ENCODE results near the gene PI4K2A.

PI4K2A gene

GRCh38 chr10:97640174-97640867 is at the start of gene PI4K2A:
Gene PI4K2A (plus strand): TSS chr10:97640671. CDS start chr10:97640743, 72 bp downstream.
- Mint-ChIP-seq H3K36me3 (peaks cover 20% of the 10 kb centered on the region), H3K27ac (peak within 1 kb of the TSS; percentile 82), H3K9me3 (no peaks in the 10 kb centered on the region), H3K4me3 (peak within 1 kb of the TSS; percentile 92), H3K4me1 (peaks cover 26% of the 10 kb centered on the region)
- ATAC-seq (peak; percentile 99), DNase-seq (ENCODE audit: low spot score in 2 of 2) (peak; percentile 93 to 99)

GRCh38 chr10:97590748-97591495 is 49.5 kb upstream of the PI4K2A start:
- Mint-ChIP-seq H3K36me3 (peaks cover 5% of the 10 kb centered on the region), H3K27ac (peak overlapping the region; percentile 68), H3K9me3 (no peaks in the 10 kb centered on the region), H3K4me1 (peaks cover 7% of the 10 kb centered on the region), H3K4me3 (peak overlapping the region; percentile 30)
- DNase-seq (ENCODE audit: low spot score in 2 of 2) (no peak), ATAC-seq (no peak)

- Mint-ChIP-seq H3K27ac (no peak overlapping the region), H3K36me3 (peaks cover 5% of the 10 kb centered on the region), H3K4me1 (peaks cover 7% of the 10 kb centered on the region), H3K4me3 (no peak overlapping the region), H3K9me3 (no peaks in the 10 kb centered on the region)
- DNase-seq (ENCODE audit: low spot score in 2 of 2) (no peak), ATAC-seq (no peak)
These were observed 47.0 kb upstream of the PI4K2A start for GRCh38 chr10:97593421-97593820.

DNA sequence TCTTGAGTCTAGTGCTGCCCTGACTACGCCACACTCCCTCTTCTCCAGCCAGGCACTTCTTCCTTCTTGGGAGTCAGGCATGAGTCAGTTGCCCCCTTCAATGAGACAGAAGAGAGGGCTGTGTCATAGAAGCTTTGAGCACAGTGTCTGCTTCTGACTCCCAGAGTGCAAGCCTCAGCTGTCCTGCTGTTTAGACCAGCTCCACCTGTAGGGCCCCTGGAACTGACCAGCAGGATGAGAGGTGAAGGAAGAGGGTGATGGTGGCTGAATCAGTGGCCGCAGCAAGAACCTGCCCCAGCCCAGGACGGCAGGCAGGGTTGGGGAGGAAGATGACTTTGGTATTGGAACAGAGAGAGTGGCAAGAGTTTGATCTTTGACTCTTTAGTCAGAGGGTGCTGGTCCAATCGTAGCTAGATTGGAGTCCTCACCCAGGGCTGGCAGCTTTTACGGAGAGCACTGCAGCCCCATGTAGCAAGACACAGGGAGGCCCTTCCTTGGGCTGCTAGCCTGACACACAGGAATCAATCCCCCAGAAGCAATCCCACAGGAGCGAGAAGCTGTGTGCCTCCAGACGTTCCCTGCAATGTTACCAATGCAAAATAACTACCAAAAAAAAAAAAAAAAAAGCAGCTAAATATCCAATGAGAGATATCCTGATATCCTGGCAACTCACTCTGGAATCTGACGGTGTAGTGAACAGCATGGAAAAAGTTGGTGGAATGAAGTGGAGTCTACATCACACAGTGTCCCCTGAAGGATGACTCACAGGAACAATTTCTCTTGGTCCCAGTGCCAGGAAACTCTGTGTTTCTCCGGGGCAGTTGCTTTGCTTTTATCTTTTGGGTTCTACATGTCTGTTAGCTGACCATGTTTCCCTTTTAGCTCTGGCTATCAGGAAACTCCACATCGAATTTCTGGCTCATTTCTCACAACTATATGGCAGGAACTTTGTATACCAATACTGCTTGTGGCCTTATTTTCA is 44.1 kb upstream of the PI4K2A start:
- H3K4me3 Mint-ChIP-seq = no peak overlapping the region
- no peaks in the 10 kb centered on the region for H3K4me1 Mint-ChIP-seq
- no peak for DNase-seq (ENCODE audit: low spot score in 2 of 2)
- no peaks in the 10 kb centered on the region for H3K9me3 Mint-ChIP-seq
- peak; percentile 47 for ATAC-seq
- H3K36me3 Mint-ChIP-seq = no peaks in the 10 kb centered on the region
- H3K27ac Mint-ChIP-seq = no peak overlapping the region

GRCh38 chr10:97597778-97598177 is 42.7 kb upstream of the PI4K2A start:
- ATAC-seq = no peak
- Mint-ChIP-seq H3K36me3 (no peaks in the 10 kb centered on the region), H3K4me3 (no peak overlapping the region), H3K4me1 (no peaks in the 10 kb centered on the region), H3K9me3 (no peaks in the 10 kb centered on the region), H3K27ac (no peak overlapping the region)
- no peak for DNase-seq (ENCODE audit: low spot score in 2 of 2)

GRCh38 chr10:97598407-97599271 is 41.8 kb upstream of the PI4K2A start:
- H3K27ac Mint-ChIP-seq = peak overlapping the region; percentile 15
- H3K4me3 Mint-ChIP-seq = no peak overlapping the region
- H3K4me1 Mint-ChIP-seq = no peaks in the 10 kb centered on the region
- H3K9me3 Mint-ChIP-seq = no peaks in the 10 kb centered on the region
- DNase-seq (ENCODE audit: low spot score in 2 of 2) = no peak
- H3K36me3 Mint-ChIP-seq = no peaks in the 10 kb centered on the region
- no peak for ATAC-seq

- no peaks in the 10 kb centered on the region for H3K4me1 Mint-ChIP-seq
- DNase-seq (ENCODE audit: low spot score in 2 of 2) = no peak
- no peaks in the 10 kb centered on the region for H3K9me3 Mint-ChIP-seq
- no peaks in the 10 kb centered on the region for H3K36me3 Mint-ChIP-seq
- no peak overlapping the region for H3K4me3 Mint-ChIP-seq
- H3K27ac Mint-ChIP-seq = peak overlapping the region; percentile 15
- ATAC-seq = no peak
These were observed 41.2 kb upstream of the PI4K2A start for GRCh38 chr10:97599272-97599619.

- H3K9me3 Mint-ChIP-seq = no peaks in the 10 kb centered on the region
- no peaks in the 10 kb centered on the region for H3K4me1 Mint-ChIP-seq
- no peak overlapping the region for H3K4me3 Mint-ChIP-seq
- H3K36me3 Mint-ChIP-seq = no peaks in the 10 kb centered on the region
- peak overlapping the region; percentile 21 for H3K27ac Mint-ChIP-seq
- DNase-seq (ENCODE audit: low spot score in 2 of 2) (no peak), ATAC-seq (no peak)
These were observed 39.9 kb upstream of the PI4K2A start for GRCh38 chr10:97600616-97601015.

GRCh38 chr10:97601268-97602215 is 38.9 kb upstream of the PI4K2A start:
- H3K4me3 Mint-ChIP-seq = no peak overlapping the region
- no peak for ATAC-seq

DNA sequence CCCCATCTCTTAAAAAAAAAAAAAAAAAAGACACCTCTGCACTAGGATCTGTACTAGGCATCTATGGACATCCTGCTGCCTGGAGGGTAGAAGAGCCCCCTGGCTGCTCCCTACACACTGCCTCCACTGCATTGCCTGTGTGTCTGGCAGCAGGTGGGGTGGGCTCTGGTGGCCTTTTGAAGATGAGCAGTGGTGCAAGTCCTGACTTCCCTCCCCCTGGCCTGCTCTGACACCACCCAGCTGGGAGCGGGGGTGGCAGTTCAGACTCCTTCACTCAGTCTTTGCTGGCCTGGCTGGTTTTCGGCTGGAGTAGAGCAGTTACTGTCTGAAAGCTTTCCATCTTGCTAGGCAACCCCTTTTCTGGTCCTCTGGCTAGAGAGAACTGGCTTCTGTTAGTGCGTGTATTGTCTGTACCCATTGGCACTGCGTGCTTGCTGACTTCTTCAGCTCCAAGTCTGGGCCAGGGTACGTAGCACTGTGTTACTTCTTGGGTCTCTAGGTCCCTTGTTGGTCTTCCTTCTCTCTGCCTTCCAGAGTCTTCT is 33.3 kb upstream of the PI4K2A start:
- H3K9me3 Mint-ChIP-seq = no peaks in the 10 kb centered on the region
- H3K27ac Mint-ChIP-seq = no peak overlapping the region
- H3K4me3 Mint-ChIP-seq = no peak overlapping the region
- H3K36me3 Mint-ChIP-seq = no peaks in the 10 kb centered on the region
- no peak for DNase-seq (ENCODE audit: low spot score in 2 of 2)
- no peak for ATAC-seq
- no peaks in the 10 kb centered on the region for H3K4me1 Mint-ChIP-seq

More at GRCh38 chr10:97601268-97602215, 38.9 kb upstream of the PI4K2A start:
- Mint-ChIP-seq H3K27ac (no peak overlapping the region), H3K36me3 (no peaks in the 10 kb centered on the region), H3K4me1 (no peaks in the 10 kb centered on the region), H3K9me3 (no peaks in the 10 kb centered on the region)
- no peak for DNase-seq (ENCODE audit: low spot score in 2 of 2)

DNA sequence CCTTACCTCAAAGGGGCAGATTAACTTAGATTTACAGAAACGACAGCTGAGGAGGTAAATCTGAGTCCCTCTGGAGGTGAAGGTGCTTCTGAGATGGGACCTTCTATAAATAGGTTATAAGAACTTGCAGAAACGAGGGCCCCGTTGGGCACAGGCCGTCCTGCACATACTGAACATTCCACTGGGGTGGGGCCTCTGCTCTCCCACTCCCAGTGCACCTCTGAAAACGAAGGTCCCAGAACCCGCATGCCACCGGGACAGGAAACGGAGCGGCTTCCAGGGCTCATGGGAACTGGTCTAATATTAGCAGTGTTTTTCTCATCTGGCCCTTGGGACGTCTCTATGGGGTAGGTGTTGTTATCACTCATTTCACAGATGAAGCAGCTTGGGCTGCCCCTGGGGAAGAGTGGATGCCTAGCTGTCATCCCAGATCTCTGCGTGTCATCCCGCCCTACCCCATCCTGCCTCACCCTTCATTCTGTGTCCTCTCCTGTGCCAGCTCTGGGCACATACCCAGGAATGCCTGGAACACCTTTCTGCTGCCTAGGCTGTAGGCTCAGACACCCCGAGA is 31.4 kb upstream of the PI4K2A start:
- H3K4me1 Mint-ChIP-seq = no peaks in the 10 kb centered on the region
- ATAC-seq (no peak), DNase-seq (ENCODE audit: low spot score in 2 of 2) (no peak)
- no peaks in the 10 kb centered on the region for H3K36me3 Mint-ChIP-seq
- no peaks in the 10 kb centered on the region for H3K9me3 Mint-ChIP-seq
- H3K4me3 Mint-ChIP-seq = no peak overlapping the region
- H3K27ac Mint-ChIP-seq = no peak overlapping the region

GRCh38 chr10:97611473-97611872 is 29.0 kb upstream of the PI4K2A start:
- no peak overlapping the region for H3K27ac Mint-ChIP-seq
- no peaks in the 10 kb centered on the region for H3K4me1 Mint-ChIP-seq

DNA sequence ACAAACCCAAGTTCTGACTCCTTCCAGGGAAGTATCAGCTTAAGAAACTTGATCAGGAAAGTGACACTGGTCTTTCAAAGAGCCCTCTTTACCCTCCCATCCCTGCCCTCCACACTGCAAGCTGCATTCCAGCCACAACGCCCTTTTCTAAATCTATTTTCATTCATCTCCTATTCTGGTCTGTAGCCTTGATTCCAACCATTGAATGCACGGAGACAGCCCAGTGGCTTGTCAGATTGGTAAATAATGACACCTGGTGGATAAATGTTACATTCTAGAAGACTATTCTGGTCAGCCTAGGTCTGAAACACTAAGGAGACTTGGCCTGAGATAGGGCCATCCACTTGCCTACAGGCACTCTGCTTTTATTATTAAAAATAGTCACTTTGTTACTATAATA is 28.1 kb upstream of the PI4K2A start:
- Mint-ChIP-seq H3K4me3 (no peak overlapping the region), H3K4me1 (no peaks in the 10 kb centered on the region), H3K27ac (no peak overlapping the region), H3K36me3 (no peaks in the 10 kb centered on the region), H3K9me3 (no peaks in the 10 kb centered on the region)
- DNase-seq (ENCODE audit: low spot score in 2 of 2) (no peak), ATAC-seq (no peak)

More at GRCh38 chr10:97611473-97611872, 29.0 kb upstream of the PI4K2A start:
- DNase-seq (ENCODE audit: low spot score in 2 of 2) (no peak), ATAC-seq (no peak)
- Mint-ChIP-seq H3K36me3 (no peaks in the 10 kb centered on the region), H3K9me3 (no peaks in the 10 kb centered on the region), H3K4me3 (no peak overlapping the region)
